Activated T-helper 1 cell treated with anti-CD3 and anti-CD28 coated beads, Interleukin-2, amount 50 U/mL, for 16 hours (primary cell): ENCODE data around the gene EIF3K.
"Not testable (repeated sequence)": the region's sequence is repeated elsewhere in the genome, so short reads cannot be mapped to it uniquely, and the experiment has no call there.

Experiments used
- DNase-seq, 2 donors: peaks; one replicate each; pipeline ENCODE4 v3.0.0-alpha.2; 2020; ENCODE audit warnings: low read depth in 1 of 2, low spot score in 1 of 2

The EIF3K gene

GRCh38 chr19:38618590-38619360 lies at the start of gene EIF3K:
TSS of gene EIF3K (plus strand) at chr19:38619188. CDS start at chr19:38619269, 81 bp downstream.
- peak; percentile 95 for DNase-seq

GRCh38 chr19:38569368-38569983 lies 49.5 kb upstream of the EIF3K start:
- no peak for DNase-seq

- no peak for DNase-seq
Observed at GRCh38 chr19:38571682-38572081, 47.3 kb upstream of the EIF3K start.

GRCh38 chr19:38577826-38578225 lies 41.2 kb upstream of the EIF3K start:
- no peak for DNase-seq

GRCh38 chr19:38579304-38579703 lies 39.7 kb upstream of the EIF3K start:
- not testable (repeated sequence) for DNase-seq

GRCh38 chr19:38580080-38580479 lies 38.9 kb upstream of the EIF3K start:
- no peak for DNase-seq

- no peak for DNase-seq
Observed at GRCh38 chr19:38583219-38583984, 35.6 kb upstream of the EIF3K start.

- DNase-seq: no peak
Observed at GRCh38 chr19:38583985-38584305, 35.0 kb upstream of the EIF3K start.

GRCh38 chr19:38587562-38587961 lies 31.4 kb upstream of the EIF3K start:
- no peak for DNase-seq

- DNase-seq: no peak
Observed at GRCh38 chr19:38588041-38588440, 30.9 kb upstream of the EIF3K start.

GRCh38 chr19:38592940-38593339 lies 26.0 kb upstream of the EIF3K start:
- no peak for DNase-seq

- DNase-seq: no peak
Observed at GRCh38 chr19:38596057-38596981, 22.7 kb upstream of the EIF3K start.

GRCh38 chr19:38597075-38597474 lies 21.9 kb upstream of the EIF3K start:
- no peak for DNase-seq

- no peak for DNase-seq
Observed at GRCh38 chr19:38599722-38600121, 19.3 kb upstream of the EIF3K start.

GRCh38 chr19:38602856-38603255 lies 16.1 kb upstream of the EIF3K start:
- not testable (repeated sequence) for DNase-seq

GRCh38 chr19:38606131-38606530 lies 12.9 kb upstream of the EIF3K start:
- DNase-seq: no peak

- no peak for DNase-seq
Observed at GRCh38 chr19:38614289-38614688, 4.7 kb upstream of the EIF3K start.

- DNase-seq: no peak
Observed at GRCh38 chr19:38615007-38615581, 3.9 kb upstream of the EIF3K start.

GRCh38 chr19:38616265-38616664 lies 2.7 kb upstream of the EIF3K start:
- DNase-seq: no peak

- DNase-seq: no peak
Observed at GRCh38 chr19:38617283-38617763, 1.7 kb upstream of the EIF3K start.
